Neural cell (in vitro differentiated cells): ENCODE measurements around the gene SLC29A4.

ENCODE experiments used
- EP300 ChIP-seq: fragments of 450-650 bp; conservative IDR thresholded peaks from 2 replicates; pipeline ENCODE4 v1.6.1; 2014; ENCODE audit warnings: antibody characterized with exemption, mild to moderate bottlenecking, moderate library complexity; ENCODE audit not compliant: poor library complexity, severe bottlenecking
- EZH2 ChIP-seq: fragments of 200-600, 300-800 bp; shearing (Covaris generic), sonication (generic); IDR thresholded peaks from 2 replicates; pipeline ENCODE4 v1.6.1; 2014; ENCODE audit warnings: antibody characterized with exemption, low read length, borderline replicate concordance, mild to moderate bottlenecking; ENCODE audit not compliant: insufficient read depth, poor library complexity, severe bottlenecking
- MXI1 ChIP-seq: fragments of 450-650 bp; conservative IDR thresholded peaks from 2 replicates; pipeline ENCODE4 v1.6.1; 2014; ENCODE audit warnings: antibody characterized with exemption, mild to moderate bottlenecking; ENCODE audit not compliant: poor library complexity, severe bottlenecking
- POLR2AphosphoS5 ChIP-seq: IDR thresholded peaks from 2 replicates; pipeline ENCODE4 v1.6.1; 2012
- REST ChIP-seq: IDR thresholded peaks from 2 replicates; pipeline ENCODE4 v1.6.1; 2012; ENCODE audit warnings: borderline replicate concordance
- SMC3 ChIP-seq: fragments of 450-650 bp; conservative IDR thresholded peaks from 2 replicates; pipeline ENCODE4 v1.6.1; 2014; ENCODE audit warnings: antibody characterized with exemption, mild to moderate bottlenecking, moderate library complexity; ENCODE audit not compliant: poor library complexity
- TAF1 ChIP-seq: IDR thresholded peaks from 2 replicates; pipeline ENCODE4 v1.6.1; 2012; ENCODE audit warnings: low read depth
- TF ChIP-seq, protein P1 (sequence below): fragments of 450-650 bp; IDR thresholded peaks from 2 replicates; pipeline ENCODE4 v1.5.1; 2014; ENCODE audit warnings: antibody characterized with exemption, mild to moderate bottlenecking, moderate library complexity; ENCODE audit not compliant: poor library complexity, severe bottlenecking

DNA sequence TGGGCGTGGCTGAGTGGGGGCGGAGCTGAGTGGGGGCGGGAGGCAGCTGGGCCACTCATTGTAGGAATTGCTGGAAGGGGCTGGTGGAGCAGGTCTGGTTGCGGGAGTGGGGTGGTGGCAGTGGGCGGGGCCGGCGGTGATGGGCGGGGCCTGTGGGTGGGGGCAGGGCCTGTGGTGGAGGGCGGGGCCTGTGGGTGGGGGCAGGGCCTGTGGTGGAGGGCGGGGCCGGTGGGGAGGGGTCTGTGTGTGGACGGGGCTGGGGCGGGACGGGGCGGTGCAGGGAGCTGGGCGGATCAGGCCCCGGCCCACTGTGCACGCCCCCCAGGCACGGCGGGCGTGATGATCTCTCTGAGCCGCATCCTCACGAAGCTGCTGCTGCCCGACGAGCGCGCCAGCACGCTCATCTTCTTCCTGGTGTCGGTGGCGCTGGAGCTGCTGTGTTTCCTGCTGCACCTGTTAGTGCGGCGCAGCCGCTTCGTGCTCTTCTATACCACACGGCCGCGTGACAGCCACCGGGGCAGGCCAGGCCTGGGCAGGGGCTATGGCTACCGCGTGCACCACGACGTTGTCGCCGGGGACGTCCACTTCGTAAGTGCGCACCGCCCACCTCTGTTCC, 14.0 kb downstream of the SLC29A4 start:
- no peak for TF ChIP-seq EZH2
- TF ChIP-seq, protein P1, sequence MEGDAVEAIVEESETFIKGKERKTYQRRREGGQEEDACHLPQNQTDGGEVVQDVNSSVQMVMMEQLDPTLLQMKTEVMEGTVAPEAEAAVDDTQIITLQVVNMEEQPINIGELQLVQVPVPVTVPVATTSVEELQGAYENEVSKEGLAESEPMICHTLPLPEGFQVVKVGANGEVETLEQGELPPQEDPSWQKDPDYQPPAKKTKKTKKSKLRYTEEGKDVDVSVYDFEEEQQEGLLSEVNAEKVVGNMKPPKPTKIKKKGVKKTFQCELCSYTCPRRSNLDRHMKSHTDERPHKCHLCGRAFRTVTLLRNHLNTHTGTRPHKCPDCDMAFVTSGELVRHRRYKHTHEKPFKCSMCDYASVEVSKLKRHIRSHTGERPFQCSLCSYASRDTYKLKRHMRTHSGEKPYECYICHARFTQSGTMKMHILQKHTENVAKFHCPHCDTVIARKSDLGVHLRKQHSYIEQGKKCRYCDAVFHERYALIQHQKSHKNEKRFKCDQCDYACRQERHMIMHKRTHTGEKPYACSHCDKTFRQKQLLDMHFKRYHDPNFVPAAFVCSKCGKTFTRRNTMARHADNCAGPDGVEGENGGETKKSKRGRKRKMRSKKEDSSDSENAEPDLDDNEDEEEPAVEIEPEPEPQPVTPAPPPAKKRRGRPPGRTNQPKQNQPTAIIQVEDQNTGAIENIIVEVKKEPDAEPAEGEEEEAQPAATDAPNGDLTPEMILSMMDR, result no peak
- no peak for TF ChIP-seq TAF1
- no peak for TF ChIP-seq POLR2AphosphoS5
- no peak for TF ChIP-seq MXI1
- no peak for TF ChIP-seq SMC3
- TF ChIP-seq REST, result no peak
- TF ChIP-seq EP300, result no peak
